Chondrocyte (in vitro differentiated cells): ENCODE measurements around the gene UBE3D. TPM values are rescaled to one million over a fixed set of nuclear protein-coding genes. Genes with fewer than 3 reads are reported as not detected.

Experiments
- DNase-seq: peaks from one replicate; pipeline ENCODE4 v3.0.0; 2021; ENCODE audit warnings: mixed read lengths, low spot score
- H3K27ac Mint-ChIP-seq: one replicate; pipeline ENCODE4 v1.8.0; 2021; ENCODE audit warnings: mild to moderate bottlenecking, moderate library complexity, mixed read lengths; ENCODE audit not compliant: unreplicated experiment
- H3K27me3 Mint-ChIP-seq: 2 replicates; pipeline ENCODE4 v1.8.0; 2021; ENCODE audit warnings: low read depth, mixed read lengths
- H3K36me3 Mint-ChIP-seq: 2 replicates; pipeline ENCODE4 v1.8.0; 2021; ENCODE audit warnings: low read depth, mixed read lengths
- H3K4me1 Mint-ChIP-seq: 2 replicates; pipeline ENCODE4 v1.8.0; 2021; ENCODE audit warnings: low read depth, mild to moderate bottlenecking, mixed read lengths
- H3K4me3 Mint-ChIP-seq: one replicate; pipeline ENCODE4 v1.8.0; 2021; ENCODE audit warnings: mild to moderate bottlenecking, moderate library complexity, mixed read lengths; ENCODE audit not compliant: unreplicated experiment
- H3K9me3 Mint-ChIP-seq: 2 replicates; pipeline ENCODE4 v1.8.0; 2021; ENCODE audit warnings: low read depth, mixed read lengths
- total RNA-seq: library from RNA; stranded (reverse); gene quantifications from 3 replicates; pipeline ENCODE4 v1.2.1, GENCODE V29; 2021
- TF ChIP-seq, protein P1 (sequence below): fragments of 200-600 bp; sonication (generic); IDR thresholded peaks from 2 replicates; pipeline ENCODE4 v1.5.0; 2021; ENCODE audit warnings: antibody characterized with exemption, mild to moderate bottlenecking, moderate library complexity

Gene UBE3D
- total RNA-seq, 1 donor from 2014 or later = 3.0 TPM

DNA sequence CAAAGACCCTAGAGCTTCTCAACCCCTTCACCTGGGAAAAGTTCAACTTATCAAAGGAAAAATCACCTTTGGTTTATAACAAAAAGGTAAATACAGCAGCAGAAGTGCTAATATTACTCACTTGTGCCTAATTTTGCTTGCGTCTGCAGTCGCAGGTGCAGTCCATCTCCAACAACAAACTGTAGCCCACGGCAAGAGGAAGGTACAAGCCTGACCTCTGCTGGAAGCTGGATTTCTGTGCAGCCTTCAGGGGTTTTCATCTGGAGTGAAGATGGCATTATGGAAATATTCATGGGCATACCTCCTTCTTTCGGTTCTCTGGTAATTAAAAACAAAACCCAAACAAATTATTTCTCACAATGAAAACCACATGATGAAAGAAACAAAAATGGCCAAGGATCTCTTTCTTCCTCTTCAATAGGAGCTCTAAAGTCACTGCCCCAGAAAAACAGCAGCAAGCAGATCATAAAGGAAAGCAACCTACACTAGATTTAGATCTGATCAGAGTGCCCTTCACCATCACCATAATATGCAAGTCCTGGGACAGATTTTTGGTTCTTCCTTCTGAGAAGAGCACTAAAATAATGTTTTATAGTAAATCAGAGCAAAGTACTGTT lies 7.8 kb downstream of the UBE3D start:
- peaks cover 5% of the 10 kb centered on the region for H3K4me1 Mint-ChIP-seq
- no peak overlapping the region for H3K4me3 Mint-ChIP-seq
- no peaks in the 10 kb centered on the region for H3K27me3 Mint-ChIP-seq
- H3K36me3 Mint-ChIP-seq = peaks cover 10% of the 10 kb centered on the region
- no peak overlapping the region for H3K27ac Mint-ChIP-seq
- no peak for DNase-seq
- no peaks in the 10 kb centered on the region for H3K9me3 Mint-ChIP-seq
- TF ChIP-seq, protein P1, sequence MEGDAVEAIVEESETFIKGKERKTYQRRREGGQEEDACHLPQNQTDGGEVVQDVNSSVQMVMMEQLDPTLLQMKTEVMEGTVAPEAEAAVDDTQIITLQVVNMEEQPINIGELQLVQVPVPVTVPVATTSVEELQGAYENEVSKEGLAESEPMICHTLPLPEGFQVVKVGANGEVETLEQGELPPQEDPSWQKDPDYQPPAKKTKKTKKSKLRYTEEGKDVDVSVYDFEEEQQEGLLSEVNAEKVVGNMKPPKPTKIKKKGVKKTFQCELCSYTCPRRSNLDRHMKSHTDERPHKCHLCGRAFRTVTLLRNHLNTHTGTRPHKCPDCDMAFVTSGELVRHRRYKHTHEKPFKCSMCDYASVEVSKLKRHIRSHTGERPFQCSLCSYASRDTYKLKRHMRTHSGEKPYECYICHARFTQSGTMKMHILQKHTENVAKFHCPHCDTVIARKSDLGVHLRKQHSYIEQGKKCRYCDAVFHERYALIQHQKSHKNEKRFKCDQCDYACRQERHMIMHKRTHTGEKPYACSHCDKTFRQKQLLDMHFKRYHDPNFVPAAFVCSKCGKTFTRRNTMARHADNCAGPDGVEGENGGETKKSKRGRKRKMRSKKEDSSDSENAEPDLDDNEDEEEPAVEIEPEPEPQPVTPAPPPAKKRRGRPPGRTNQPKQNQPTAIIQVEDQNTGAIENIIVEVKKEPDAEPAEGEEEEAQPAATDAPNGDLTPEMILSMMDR = peak; percentile 90

DNA sequence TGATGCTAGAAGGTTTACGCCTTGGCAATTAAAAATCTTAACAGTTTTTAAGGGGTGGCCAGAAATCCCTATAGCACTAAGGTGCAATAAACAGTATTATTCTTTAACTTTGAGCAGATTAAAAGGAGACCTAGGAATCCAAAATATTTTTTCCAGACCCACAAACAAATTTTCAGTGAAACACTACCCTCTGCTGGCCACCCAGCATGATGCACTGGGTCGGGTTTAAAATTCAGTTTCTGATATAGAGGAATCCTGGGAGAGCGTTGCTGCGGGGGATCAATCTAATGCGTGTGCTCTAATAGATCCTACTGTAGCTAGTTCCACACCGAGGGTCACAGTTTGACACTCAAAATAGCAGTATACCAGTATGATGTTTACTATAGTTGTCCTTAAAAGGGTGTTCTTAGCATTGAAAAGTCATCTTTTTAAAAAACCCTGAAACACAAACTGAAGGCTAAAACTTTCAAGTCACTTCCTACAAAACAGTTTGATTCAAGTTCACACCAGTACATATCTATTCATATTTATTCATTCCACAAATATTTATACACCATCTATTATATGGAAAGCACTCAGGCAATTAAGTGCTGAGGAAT lies 10.2 kb downstream of the UBE3D start:
- Mint-ChIP-seq H3K27ac (no peak overlapping the region), H3K9me3 (no peaks in the 10 kb centered on the region), H3K27me3 (no peaks in the 10 kb centered on the region), H3K4me3 (no peak overlapping the region), H3K36me3 (peaks cover 14% of the 10 kb centered on the region), H3K4me1 (peaks cover 12% of the 10 kb centered on the region)
- TF ChIP-seq, protein P1 = peak; percentile 98
- DNase-seq = no peak

DNA sequence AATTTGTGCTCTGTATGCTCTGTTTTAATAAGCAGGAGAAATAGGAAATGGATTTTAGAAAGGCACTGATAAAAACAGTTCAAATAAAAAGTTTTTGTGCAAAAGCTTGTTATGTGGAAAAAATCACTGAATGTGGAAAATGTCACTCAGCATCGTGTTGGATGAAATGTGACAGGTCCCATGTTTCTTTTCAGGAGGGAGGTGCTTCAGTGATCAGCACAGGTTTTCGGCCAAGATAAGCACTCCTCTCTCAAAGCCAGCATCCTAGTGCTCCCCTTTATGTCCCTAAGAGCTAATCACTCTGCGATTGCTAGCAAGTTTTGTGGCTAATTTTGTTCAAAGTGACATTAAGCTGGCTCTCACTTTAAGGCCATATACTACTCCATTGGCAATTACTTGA lies 12.0 kb downstream of the UBE3D start:
- DNase-seq = no peak
- TF ChIP-seq, protein P1 = no peak
- Mint-ChIP-seq H3K27ac (no peak overlapping the region), H3K9me3 (no peaks in the 10 kb centered on the region), H3K4me1 (peaks cover 12% of the 10 kb centered on the region), H3K4me3 (no peak overlapping the region), H3K27me3 (no peaks in the 10 kb centered on the region), H3K36me3 (peaks cover 14% of the 10 kb centered on the region)

DNA sequence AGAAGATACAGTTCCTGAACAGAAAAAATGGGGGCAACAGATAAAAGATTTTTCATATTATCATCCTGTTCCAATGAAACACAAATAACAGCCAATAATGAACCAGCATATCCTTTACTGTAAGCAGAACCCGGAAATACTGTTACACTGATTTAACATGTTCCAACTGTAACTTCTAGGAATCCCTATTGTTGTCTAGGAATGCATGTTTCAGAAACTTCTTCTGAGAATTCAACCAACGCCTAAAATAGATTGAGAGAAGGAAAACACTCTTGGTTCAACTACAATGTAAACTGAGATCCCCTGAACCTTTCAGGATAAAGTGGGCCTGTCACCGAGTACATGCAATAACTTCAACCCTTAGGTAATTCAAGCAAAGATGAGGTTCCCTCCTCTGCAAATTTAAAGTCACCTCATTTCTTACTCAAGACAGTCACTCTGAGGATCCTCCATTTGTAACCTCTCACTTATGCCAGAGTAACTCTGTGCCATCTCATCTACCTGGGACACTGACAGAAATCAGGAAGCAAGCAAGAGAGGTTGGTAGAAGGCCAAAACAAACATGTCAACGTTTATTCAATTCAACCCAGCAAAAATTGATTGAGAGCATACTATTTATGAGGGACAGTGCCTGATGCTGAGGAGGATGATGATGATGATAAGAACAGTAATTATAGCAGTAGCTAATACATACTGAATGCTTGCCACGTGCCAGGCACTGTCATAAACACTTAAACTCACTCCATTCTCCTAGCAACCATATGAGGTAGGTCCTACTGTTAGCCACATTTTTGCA lies 14.1 kb downstream of the UBE3D start:
- no peaks in the 10 kb centered on the region for H3K27me3 Mint-ChIP-seq
- peaks cover 14% of the 10 kb centered on the region for H3K4me1 Mint-ChIP-seq
- no peak overlapping the region for H3K4me3 Mint-ChIP-seq
- no peak overlapping the region for H3K27ac Mint-ChIP-seq
- peaks cover 12% of the 10 kb centered on the region for H3K36me3 Mint-ChIP-seq
- H3K9me3 Mint-ChIP-seq = no peaks in the 10 kb centered on the region
- TF ChIP-seq, protein P1 = no peak
- DNase-seq = no peak

DNA sequence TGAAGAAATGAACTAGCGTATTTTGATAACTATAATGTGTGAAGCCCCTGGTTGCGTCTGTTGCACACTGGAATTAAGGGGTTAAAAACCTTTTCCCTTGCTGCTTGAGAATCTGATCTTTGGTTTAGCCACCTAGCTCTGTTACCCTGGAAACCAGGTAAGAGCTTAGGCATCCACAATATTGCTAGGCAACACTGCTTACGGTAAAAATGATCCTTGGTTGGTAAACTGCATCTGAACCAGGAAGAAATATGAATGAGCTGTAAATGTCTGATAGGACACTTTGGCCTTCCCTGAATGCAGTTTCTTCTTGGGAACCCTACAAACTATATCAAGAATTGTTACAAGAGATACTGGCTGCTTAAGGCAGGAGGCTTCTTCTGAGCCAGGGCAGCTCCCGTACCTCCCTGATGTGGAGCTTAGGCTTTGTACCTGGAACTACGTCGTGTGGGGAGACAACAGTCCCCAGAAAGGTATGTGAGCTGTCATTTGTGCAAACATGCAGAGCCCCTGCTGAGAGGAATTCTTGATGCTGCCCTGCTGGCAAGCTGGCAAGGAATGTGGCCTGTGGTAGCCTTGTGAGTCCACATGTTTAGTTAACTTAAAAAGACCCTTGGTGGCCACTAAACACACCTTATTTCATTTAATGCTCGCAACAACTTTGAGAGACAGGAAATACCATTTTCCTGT lies 18.4 kb downstream of the UBE3D start:
- Mint-ChIP-seq H3K9me3 (no peaks in the 10 kb centered on the region), H3K27me3 (no peaks in the 10 kb centered on the region), H3K36me3 (peaks cover 2% of the 10 kb centered on the region), H3K4me3 (no peak overlapping the region), H3K27ac (no peak overlapping the region), H3K4me1 (peaks cover 9% of the 10 kb centered on the region)
- no peak for DNase-seq
- TF ChIP-seq, protein P1 = no peak
